Astrocyte of the hippocampus (primary cell): ENCODE data around the gene CEP78.
A peak's percentile ranks its signal among the peaks of the same experiment; 100 is the strongest.
"Not testable (repeated sequence)": the region's sequence is repeated elsewhere in the genome, so short reads cannot be mapped to it uniquely, and the experiment has no call there.

ENCODE experiments used
- DNase-seq: peaks from one replicate; pipeline ENCODE4 v3.0.0; 2011; ENCODE audit warnings: low read depth, low spot score

Gene CEP78, protein sequence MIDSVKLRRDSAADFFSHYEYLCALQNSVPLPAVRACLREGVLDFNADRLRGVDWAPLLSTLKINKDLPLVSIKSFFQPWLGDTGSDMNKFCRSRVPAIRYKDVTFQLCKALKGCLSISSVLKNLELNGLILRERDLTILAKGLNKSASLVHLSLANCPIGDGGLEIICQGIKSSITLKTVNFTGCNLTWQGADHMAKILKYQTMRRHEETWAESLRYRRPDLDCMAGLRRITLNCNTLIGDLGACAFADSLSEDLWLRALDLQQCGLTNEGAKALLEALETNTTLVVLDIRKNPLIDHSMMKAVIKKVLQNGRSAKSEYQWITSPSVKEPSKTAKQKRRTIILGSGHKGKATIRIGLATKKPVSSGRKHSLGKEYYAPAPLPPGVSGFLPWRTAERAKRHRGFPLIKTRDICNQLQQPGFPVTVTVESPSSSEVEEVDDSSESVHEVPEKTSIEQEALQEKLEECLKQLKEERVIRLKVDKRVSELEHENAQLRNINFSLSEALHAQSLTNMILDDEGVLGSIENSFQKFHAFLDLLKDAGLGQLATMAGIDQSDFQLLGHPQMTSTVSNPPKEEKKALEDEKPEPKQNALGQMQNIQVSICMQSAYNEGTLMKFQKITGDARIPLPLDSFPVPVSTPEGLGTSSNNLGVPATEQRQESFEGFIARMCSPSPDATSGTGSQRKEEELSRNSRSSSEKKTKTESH

DNA sequence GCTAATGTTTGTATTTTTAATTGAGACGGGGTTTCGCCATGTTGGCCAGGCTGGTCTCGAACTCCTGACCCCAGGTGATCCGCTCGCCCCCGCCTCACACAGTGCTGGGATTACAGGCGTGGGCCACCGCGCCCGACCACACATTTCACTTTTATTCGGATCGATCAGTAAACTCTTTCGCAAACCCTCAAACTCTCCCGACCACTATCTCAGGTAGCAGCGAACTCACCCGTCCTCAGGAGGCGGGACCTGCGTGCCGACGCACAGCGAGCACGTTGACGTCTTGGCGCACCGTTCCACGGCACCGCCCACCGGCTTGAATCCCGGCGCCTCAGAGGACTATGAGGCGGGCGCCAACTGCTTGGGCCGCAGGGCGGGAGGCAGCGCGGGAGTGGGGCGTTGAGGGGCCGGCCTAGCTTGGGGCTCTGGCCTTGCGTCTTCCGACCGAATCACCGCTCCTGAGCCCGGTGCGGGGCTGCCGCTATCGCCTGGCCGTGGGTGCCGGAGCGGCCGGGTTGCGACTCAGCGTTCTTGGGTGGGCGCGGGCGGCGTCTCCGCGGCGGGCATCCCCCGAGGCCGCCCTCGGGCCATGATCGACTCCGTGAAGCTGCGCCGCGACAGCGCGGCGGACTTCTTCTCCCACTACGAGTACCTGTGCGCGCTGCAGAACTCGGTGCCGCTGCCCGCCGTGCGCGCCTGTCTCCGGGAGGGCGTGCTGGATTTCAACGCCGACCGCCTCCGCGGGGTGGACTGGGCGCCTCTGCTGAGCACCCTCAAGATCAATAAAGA, at the start of gene CEP78:
TSS of gene CEP78 (plus strand) at position 314 of the 789 bp plus-strand sequence. CDS start at position 590, 276 bp downstream.
- peak; percentile 98 for DNase-seq

DNA sequence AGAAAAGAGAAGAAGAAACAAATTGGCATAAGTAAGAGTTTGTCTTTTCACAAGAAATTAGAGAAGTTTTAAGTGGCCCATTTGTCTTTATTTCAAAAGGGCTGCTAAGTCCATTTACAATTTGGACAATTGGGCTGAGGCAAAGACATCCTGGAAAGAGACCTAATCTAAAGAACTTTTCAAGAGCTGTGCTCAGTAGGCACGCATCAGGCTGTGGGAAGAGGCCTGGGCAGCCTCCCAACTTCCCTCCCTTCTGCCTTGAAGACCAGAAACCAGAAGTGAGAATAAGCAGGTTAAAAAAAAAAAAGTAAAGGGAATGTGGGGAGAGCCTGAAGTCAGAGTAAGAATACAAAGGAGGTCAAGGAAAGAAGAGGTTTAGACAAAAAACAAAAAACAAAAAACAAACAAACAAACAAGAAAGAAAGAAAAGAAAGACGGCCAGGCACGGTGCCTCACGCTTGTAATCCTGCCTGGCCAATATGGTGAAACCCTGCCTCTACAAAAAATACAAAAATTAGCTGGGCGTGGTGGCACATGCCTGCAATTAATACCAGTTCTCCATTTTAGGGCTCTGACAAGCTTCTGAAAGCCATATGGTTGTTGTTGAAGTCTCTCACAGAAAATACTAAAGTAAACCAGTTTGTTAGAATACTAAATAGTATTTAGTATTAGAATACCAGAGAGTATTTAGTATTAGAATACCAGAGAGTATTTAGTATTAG, 48.0 kb upstream of the CEP78 start:
- DNase-seq = peak; percentile 78

DNA sequence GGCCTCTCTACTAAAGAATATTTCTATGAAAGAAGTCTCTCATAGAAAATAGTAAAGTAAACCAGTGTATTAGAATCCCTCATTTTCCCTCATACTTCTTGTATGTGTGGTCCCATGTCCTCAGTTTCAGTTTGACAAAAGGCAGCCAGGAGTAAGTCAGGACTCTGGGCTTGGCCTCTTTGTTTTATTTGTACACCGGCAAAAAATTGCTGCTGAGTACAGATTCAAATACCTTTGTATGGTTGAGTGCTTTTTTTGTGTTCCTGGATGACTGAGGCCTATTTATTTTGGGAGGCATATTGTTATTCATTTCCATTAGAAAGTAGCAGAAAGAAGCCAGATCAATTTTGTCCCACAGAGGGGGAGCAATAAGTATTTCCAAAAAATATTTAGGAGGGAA, 47.3 kb upstream of the CEP78 start:
- DNase-seq = peak; percentile 44

DNA sequence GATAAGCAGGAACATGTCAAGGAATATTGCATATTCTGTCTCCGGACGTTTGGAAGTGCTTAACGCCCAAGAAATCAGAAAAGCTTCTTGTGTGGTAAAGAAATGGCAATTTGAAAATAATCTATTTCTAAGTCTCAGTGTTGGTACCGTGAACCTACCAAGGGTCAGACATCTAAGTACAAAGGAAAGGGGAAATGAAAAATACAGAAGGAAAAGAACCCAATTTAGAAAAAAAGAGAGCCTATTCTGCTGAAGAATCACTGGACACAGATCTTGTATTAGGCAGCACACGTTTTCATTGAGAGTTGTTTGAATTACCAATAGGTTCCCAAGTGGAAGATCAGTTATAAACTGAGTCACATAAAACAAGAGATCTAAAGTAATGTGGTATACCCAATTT, 46.9 kb upstream of the CEP78 start:
- no peak for DNase-seq

DNA sequence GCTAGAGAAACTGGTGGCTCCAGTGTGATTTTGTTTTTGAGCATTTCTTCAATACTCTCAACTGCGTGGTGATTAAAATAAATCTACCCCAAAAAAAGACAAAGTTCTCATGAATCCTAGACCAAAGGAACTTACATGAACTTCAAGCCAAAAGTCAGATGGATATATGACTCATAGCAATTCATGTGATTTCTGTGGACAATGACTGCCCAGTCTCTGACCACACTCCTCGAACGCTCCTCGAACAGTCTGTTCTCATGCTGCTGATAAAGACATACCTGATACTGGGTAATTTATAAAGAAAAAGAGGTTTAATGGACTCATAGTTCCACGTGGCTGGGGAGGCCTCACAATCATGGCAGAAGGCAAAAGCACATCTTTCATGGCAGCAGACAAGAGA, 46.4 kb upstream of the CEP78 start:
- peak; percentile 70 for DNase-seq

DNA sequence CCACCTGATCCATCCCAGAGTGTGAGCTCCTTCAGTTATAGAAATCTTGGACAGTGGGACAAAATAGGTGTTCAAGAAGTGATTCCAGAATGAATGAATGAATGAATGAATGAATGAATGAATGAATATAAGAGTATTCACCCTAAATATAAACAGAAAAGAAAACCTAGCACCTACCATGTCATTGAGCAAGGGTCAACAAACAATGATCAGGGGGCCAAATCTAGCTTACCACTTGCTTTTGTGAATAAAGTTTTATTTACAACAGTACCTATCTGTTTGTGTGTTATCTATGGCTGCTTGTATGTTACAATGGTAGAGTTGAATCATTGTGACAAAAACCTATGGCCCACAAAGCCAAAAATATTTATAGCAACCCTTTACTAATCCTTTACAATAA, 43.9 kb upstream of the CEP78 start:
- no peak for DNase-seq

DNA sequence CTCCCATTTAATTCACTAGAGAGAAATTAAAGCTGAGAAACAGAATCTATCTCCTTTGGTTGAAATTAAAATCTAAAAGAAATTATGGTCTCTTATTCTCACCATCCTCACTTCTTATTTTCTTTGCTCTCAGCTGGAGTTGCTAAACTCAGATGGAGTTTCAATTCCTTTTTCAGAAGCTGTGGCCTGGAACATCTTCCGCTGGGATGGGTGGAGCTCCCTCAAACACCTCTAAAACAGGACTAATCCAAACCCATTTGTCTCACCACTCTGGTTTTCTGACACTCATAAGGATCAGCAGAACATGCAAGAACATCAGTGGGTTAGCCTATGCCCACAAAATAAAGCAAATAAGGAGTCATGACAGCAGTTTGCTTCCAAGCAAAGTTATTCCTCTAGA, 39.6 kb upstream of the CEP78 start:
- DNase-seq = no peak

DNA sequence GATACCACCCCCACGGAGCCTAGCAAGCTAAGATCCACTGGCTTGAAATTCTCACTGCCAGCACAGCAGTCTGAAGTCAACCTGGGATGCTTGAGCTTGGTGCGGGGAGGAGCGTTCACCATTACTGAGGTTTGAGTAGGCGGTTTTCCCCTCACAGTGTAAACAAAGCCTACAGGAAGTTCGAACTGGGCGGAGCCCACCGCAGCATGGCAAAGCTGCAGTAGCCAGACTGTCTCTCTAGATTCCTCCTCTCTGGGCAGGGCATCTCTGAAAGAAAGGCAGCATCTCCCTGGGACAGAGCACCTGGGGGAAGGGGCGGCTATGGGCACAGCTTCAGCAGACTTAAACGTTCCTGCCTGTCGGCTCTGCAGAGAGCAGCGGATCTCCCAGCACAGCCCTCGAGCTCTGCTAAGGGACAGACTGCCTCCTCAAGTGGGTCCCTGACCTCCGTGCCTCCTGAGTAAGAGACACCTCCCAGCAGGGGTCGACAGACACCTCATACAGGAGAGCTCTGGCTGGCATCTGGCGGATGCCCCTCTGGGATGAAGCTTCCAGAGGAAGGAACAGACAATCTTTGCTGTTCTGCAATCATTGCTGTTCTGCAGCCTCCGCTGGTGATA, 34.6 kb upstream of the CEP78 start:
- DNase-seq = not testable (repeated sequence)

DNA sequence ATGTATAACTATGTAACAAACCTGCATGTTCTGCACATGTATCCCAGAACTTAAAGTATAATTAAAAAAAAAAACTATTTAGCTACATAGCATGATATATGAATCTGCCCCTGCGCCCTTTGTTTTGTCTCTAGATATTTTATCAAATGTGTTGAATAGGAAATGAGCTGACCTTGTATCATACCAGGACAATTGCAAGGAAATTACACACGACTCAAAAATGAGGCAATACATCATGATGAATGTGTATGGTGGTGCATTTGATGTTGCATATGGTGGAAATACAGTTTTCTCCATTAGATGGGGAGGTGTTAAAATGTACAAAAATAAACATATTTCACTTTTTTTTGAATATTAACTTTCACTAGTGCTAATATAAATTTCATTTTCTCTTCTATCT, 28.6 kb upstream of the CEP78 start:
- DNase-seq = no peak

DNA sequence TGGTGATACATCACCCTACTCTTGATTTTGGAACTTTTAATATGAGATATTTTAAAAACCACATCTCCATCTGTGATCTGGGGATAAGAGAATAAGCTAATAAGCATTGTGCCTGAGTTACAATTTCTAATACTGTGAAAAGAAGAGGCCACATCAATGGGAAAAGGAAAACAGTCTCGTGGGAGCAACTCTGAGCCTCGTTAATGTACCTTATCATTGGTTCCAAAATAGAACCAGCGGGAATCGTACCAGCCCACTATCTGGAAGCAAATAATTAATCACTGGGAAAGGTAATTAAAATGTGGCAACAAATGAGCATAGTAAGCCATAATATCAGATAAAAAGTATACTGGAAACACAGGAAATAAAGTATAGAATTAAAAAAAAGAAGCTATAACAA, 28.0 kb upstream of the CEP78 start:
- DNase-seq = no peak

DNA sequence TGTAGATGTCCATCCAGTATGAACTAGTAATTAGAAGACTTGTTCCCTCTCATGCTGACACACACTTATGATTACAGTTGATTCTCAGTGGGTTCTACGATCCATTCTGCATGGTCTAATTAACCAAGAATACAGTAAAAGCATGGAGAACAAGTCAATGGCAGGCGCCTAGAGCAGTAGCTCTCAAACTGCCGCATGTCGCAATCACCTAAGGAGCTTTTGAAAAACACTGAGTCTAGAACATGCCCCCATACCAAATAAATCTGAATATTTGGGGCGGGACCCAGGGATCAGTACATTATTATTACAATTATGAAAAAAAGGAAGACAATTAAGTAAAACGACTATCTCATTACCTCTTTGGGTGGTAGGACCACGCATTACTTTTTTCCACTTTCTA, 26.7 kb upstream of the CEP78 start:
- DNase-seq = no peak

DNA sequence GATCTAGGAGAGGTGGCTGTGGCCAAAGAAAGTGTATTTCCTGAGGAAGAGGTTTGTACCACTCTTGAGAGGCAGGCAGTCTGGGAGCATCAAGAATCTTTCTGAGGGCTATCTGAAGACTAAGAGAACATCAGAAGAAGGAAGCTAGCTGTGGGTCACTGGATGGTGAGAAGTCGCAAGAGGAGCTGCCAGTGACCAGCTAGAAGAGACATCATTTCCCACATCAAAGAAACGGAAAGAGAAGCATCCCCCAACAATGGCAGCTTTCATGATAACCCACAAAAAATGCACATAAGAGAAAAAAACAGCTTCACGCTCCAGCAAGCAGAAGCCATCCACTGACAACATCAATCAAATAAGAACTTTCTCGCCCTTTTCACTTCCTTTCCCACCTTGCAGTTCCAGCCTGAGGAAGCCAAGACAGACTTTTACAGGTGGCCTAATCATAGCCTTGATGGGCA, 25.0 kb upstream of the CEP78 start:
- DNase-seq = no peak

DNA sequence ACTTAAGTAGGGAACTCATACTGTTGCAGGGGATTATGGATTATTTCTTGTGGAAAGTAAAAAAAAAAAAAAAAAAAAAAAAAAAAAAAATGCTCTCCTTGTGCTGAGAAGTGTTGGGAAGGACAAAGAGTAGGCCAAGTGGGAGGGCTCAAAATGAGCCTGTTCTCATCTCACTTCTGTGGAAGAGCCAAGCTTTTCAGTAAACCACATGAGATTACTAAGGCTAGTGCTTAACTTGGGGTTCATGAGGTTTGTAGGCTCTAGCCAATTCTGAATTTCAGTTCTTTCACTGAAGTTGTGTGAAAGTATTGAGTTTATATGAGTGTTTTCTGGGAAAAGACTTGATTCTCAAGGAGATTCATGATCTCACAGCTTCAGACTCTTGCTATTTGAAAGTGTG, 23.0 kb upstream of the CEP78 start:
- DNase-seq = no peak

DNA sequence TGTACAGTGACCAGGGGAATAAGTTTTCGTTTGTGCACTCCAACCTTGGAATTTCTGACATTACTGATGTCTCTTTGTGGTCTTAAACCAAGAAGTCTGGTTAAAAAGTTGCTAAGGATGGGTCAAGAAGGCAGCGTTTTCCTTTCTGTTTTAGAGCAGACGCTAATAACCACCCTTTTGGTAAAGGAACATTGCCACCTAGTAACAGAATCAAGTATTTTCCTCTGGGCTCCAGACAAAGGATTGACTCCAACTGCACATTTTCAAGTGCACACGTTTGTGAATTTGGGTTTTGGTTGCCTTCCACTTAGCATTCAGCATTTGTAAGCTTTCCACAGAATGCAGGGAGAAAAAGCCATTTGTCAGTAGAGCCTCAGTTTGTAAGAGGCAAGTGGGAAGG, 22.2 kb upstream of the CEP78 start:
- DNase-seq = peak; percentile 56

DNA sequence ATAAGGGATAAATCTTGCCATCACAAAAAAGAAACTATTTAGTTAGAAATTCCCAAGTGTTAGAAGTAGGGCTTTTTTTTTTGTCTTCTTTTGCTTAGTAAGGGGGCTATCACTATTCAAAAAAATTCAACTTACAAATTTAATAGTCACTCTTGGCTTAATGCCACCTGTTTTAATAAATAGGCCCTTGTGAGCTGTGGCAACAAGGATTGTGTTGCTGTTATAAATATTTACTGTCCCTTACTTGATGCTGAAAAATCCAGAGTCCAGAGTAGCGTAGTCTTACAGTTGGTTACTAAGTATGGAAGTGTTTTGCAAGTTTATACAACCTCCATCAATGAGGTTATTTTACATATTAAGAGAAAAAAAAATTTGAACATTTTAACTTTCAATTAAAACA, 21.4 kb upstream of the CEP78 start:
- no peak for DNase-seq

DNA sequence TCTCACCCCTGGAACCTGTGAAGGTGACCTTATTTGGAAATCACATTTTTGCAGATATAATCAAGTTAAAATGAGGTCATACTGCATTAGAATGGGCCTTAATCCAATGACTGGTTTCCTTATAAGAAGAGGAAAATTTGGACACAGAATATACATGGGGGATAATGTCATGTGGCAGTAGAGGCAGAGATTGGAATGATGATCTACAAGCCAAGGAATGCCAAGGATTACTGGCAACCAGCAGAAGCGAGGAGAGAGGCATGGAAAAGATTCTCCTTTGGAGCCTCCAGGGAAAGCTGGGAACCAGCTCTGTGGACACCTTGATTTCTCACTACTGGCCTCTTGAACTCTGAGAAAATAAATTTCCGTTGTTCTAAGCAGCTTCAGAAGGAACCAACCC, 20.2 kb upstream of the CEP78 start:
- DNase-seq = peak; percentile 70

DNA sequence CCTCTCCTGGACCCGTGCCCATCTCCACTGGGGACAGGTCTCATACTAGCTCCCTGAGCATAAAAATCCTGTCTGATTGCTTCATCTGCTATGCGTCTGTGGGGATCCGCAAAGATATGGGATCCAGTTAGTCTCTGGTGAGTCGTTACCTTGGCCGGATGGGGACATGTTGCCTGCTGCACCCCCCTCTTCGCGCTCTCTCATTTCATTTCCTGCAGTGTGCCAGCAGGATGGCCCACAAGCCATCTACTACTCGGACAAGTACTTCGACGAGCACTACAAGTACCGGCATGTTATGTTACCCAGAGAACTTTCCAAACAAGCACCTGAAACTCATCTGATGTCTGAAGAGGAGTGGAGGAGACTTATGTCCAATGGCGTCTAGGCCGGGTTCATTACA, 17.0 kb upstream of the CEP78 start:
- DNase-seq = no peak

DNA sequence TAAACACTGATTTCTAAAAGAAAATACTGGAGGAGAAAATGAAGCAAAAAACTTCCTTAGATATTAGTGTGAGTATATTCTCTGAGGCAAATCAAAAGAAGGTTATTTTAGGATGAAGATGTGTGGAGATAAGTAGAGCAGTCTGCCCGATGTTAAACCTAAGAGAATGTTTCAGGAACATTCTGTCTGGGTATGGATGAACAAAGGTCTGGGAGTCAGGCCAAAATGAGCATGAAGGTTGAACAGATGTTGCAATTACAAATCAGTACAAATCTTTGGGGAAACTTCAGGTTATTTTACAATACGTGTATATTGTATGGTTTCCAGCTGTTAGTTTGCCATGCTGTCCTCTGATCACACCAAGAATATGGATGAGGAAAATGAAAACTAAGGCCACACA, 14.4 kb upstream of the CEP78 start:
- DNase-seq = no peak

DNA sequence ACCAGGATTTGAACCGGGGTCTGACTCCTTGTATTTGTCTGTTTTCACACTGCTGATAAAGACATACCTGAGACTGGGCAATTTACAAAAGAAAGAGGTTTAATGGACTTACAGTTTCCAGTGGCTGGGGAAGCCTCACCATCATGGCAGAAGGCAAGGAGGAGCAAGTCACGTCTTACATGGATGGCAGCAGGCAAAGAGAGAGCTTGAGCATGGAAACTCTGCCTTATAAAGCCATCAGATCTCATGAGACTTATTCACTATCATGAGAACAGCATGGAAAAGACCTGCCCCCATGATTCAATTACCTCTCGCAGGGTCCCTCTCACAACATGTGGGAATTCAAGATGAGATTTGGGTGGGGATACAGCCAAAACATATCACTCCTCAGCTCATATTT, 14.0 kb upstream of the CEP78 start:
- DNase-seq = not testable (repeated sequence)

DNA sequence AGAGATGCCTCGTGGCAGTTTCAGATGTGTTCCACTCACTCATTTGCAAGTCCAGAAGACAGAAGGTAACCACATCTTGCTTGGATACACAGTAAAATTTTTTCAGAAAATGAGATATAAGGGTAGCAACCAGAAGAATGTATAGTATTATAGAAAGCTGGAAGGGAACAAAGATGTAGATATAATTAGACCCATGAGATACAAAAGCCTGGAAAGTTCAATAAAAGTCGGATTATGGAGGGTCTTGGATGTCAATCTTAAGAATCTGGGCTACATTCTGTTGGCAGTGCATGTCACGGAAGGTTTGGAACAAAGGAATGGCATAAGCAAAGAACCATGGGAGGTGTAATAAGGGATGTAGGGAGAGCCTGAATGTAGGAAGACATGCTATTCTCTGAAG, 5.1 kb upstream of the CEP78 start:
- DNase-seq = no peak

DNA sequence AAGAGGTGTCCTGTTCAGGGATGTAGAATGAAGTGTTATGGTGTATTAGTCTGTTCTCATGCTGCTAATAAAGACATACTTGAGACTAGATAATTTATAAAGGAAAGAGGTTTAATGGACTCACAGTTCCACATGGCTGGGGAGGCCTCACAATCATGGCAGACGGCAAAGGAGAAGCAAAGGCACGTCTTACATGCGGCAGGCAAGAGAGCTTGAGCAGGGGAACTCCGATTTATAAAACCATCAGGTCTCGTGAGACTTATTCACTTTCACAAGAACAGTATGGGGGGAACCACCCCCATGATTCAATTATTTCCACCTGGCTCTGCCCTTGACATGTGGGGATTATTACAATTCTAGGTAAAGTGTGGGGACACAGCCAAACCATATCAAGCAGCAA, 3.4 kb upstream of the CEP78 start:
- DNase-seq = not testable (repeated sequence)
